HEK293 (cell line): ENCODE measurements around the gene LINC00632.

ENCODE experiments used
- CTCF ChIA-PET: fragments of 350-600 bp; formaldehyde crosslinking; extraction: SDS; loops from one replicate; lab custom pipeline; 2021; ENCODE audit warnings: antibody characterized with exemption; lab: Yijun Ruan, JAX
- POLR2A ChIA-PET: fragments of 300-600 bp; formaldehyde crosslinking; extraction: SDS; loops from one replicate; lab custom pipeline; 2020; ENCODE audit warnings: antibody characterized with exemption, inconsistent platforms; lab: Yijun Ruan, JAX
- H3K27ac ChIP-seq: fragments of 200-500 bp; sonication (Bioruptor generic); 2 replicates; pipeline ENCODE4 v1.5.1; 2014; ENCODE audit warnings: low read depth, low read length, control low read depth, inconsistent platforms; ENCODE audit errors: extremely low read depth
- H3K36me3 ChIP-seq, 2 experiments: fragments of 200-500 bp in 1 of 2; sonication (Bioruptor generic) in 1 of 2; 1 replicate in 1 of 2; 2 replicates in 1 of 2; pipeline ENCODE4 v1.5.1; 2014 to 2017; ENCODE audit warnings: inconsistent platforms in 2 of 2, low read length in 2 of 2; ENCODE audit not compliant: control insufficient read depth in 2 of 2, insufficient read depth in 1 of 2
- H3K4me1 ChIP-seq: fragments of 200-500 bp; sonication (Bioruptor generic); 2 replicates; pipeline ENCODE4 v1.5.1; 2014; ENCODE audit warnings: mild to moderate bottlenecking, low read length, inconsistent platforms; ENCODE audit not compliant: control insufficient read depth, insufficient read depth
- H3K4me3 ChIP-seq: 2 replicates; pipeline ENCODE4 v1.5.1; 2011; ENCODE audit warnings: low read depth, mild to moderate bottlenecking, control low read depth, low read length, moderate library complexity
- H3K9me3 ChIP-seq: fragments of 200-500 bp; sonication (Bioruptor generic); 2 replicates; pipeline ENCODE4 v1.5.1; 2014; ENCODE audit warnings: low read depth, low read length, inconsistent platforms; ENCODE audit not compliant: control insufficient read depth, insufficient read depth
- FEZF1 ChIP-seq: fragments of 450-650 bp; formaldehyde crosslinking; IDR thresholded peaks from 2 replicates; pipeline ENCODE4 v1.5.1; 2016; ENCODE audit warnings: missing biosample characterization, missing genetic modification characterization
- KLF8 ChIP-seq: fragments of 450-650 bp; formaldehyde crosslinking; IDR thresholded peaks from 2 replicates; pipeline ENCODE4 v1.5.1; 2016; ENCODE audit warnings: missing biosample characterization, missing genetic modification characterization
- TCF7L2 ChIP-seq: IDR thresholded peaks from 2 replicates; pipeline ENCODE4 v1.6.1; 2011; ENCODE audit warnings: low read depth, mild to moderate bottlenecking, inconsistent platforms, low read length, moderate library complexity, borderline replicate concordance
- WT1 ChIP-seq: fragments of 450-650 bp; formaldehyde crosslinking; IDR thresholded peaks from 2 replicates; pipeline ENCODE4 v1.5.1; 2016; ENCODE audit warnings: missing biosample characterization, missing genetic modification characterization
- ZFP3 ChIP-seq: fragments of 450-650 bp; formaldehyde crosslinking; IDR thresholded peaks from 2 replicates; pipeline ENCODE4 v1.5.1; 2016; ENCODE audit warnings: low read depth, missing biosample characterization, missing genetic modification characterization
- ZFP41 ChIP-seq: fragments of 450-650 bp; formaldehyde crosslinking; IDR thresholded peaks from 2 replicates; pipeline ENCODE4 v1.5.1; 2016; ENCODE audit warnings: missing biosample characterization, missing genetic modification characterization, borderline replicate concordance
- ZIC2 ChIP-seq: fragments of 450-650 bp; formaldehyde crosslinking; IDR thresholded peaks from 2 replicates; pipeline ENCODE4 v1.5.1; 2016; ENCODE audit warnings: missing biosample characterization, missing genetic modification characterization
- ZNF10 ChIP-seq: fragments of 450-650 bp; formaldehyde crosslinking; IDR thresholded peaks from 2 replicates; pipeline ENCODE4 v1.5.1; 2017; ENCODE audit warnings: missing biosample characterization, missing genetic modification characterization
- ZNF112 ChIP-seq: fragments of 450-650 bp; formaldehyde crosslinking; IDR thresholded peaks from 2 replicates; pipeline ENCODE4 v1.5.0; 2017; ENCODE audit warnings: missing biosample characterization, missing genetic modification characterization
- ZNF169 ChIP-seq: fragments of 450-650 bp; formaldehyde crosslinking; IDR thresholded peaks from 2 replicates; pipeline ENCODE4 v1.5.1; 2016; ENCODE audit warnings: missing biosample characterization, missing genetic modification characterization
- ZNF184 ChIP-seq: fragments of 450-650 bp; IDR thresholded peaks from 2 replicates; pipeline ENCODE4 v1.5.1; 2018; ENCODE audit warnings: missing biosample characterization, mild to moderate bottlenecking, missing genetic modification characterization
- ZNF23 ChIP-seq: fragments of 450-650 bp; formaldehyde crosslinking; IDR thresholded peaks from 2 replicates; pipeline ENCODE4 v1.5.1; 2016; ENCODE audit warnings: missing biosample characterization, missing genetic modification characterization, borderline replicate concordance
- ZNF24 ChIP-seq: fragments of 450-650 bp; formaldehyde crosslinking; IDR thresholded peaks from 2 replicates; pipeline ENCODE4 v1.5.1; 2016; ENCODE audit warnings: missing biosample characterization, missing genetic modification characterization
- ZNF266 ChIP-seq: fragments of 450-650 bp; formaldehyde crosslinking; IDR thresholded peaks from 2 replicates; pipeline ENCODE4 v1.5.1; 2016; ENCODE audit warnings: missing biosample characterization, missing genetic modification characterization, low read depth
- ZNF354C ChIP-seq: fragments of 450-650 bp; formaldehyde crosslinking; IDR thresholded peaks from 2 replicates; pipeline ENCODE4 v1.5.1; 2016; ENCODE audit warnings: missing biosample characterization, missing genetic modification characterization, low read depth, borderline replicate concordance
- ZNF610 ChIP-seq: fragments of 450-650 bp; formaldehyde crosslinking; IDR thresholded peaks from 2 replicates; pipeline ENCODE4 v1.5.1; 2016; ENCODE audit warnings: missing biosample characterization, missing genetic modification characterization, borderline replicate concordance
- ZNF707 ChIP-seq: fragments of 450-650 bp; formaldehyde crosslinking; IDR thresholded peaks from 2 replicates; pipeline ENCODE4 v1.5.1; 2016; ENCODE audit warnings: missing biosample characterization, missing genetic modification characterization
- ZNF747 ChIP-seq: fragments of 450-650 bp; formaldehyde crosslinking; IDR thresholded peaks from 2 replicates; pipeline ENCODE4 v1.5.1; 2016; ENCODE audit warnings: missing biosample characterization, missing genetic modification characterization
- ZSCAN23 ChIP-seq: fragments of 450-650 bp; formaldehyde crosslinking; IDR thresholded peaks from 2 replicates; pipeline ENCODE4 v1.5.1; 2016; ENCODE audit warnings: missing biosample characterization, missing genetic modification characterization
- TF ChIP-seq, protein P1 (sequence below): fragments of 450-650 bp; IDR thresholded peaks from 2 replicates; pipeline ENCODE4 v1.5.1; 2018; ENCODE audit warnings: missing biosample characterization, missing genetic modification characterization
- TF ChIP-seq, protein P2 (sequence below): fragments of 450-650 bp; formaldehyde crosslinking; conservative IDR thresholded peaks from 2 replicates; pipeline ENCODE4 v1.5.1; 2016; ENCODE audit warnings: low read depth, missing biosample characterization, missing genetic modification characterization
- TF ChIP-seq, protein P3 (sequence below): fragments of 450-650 bp; formaldehyde crosslinking; IDR thresholded peaks from 2 replicates; pipeline ENCODE4 v1.5.1; 2017; ENCODE audit warnings: missing biosample characterization, missing genetic modification characterization
- TF ChIP-seq, protein P4 (sequence below): fragments of 450-650 bp; formaldehyde crosslinking; IDR thresholded peaks from 2 replicates; pipeline ENCODE4 v1.5.1; 2016; ENCODE audit warnings: missing biosample characterization, missing genetic modification characterization
- TF ChIP-seq, protein P5 (sequence below): fragments of 450-650 bp; formaldehyde crosslinking; IDR thresholded peaks from 2 replicates; pipeline ENCODE4 v1.5.0; 2017; ENCODE audit warnings: missing biosample characterization, missing genetic modification characterization, borderline replicate concordance

The LINC00632 gene

DNA sequence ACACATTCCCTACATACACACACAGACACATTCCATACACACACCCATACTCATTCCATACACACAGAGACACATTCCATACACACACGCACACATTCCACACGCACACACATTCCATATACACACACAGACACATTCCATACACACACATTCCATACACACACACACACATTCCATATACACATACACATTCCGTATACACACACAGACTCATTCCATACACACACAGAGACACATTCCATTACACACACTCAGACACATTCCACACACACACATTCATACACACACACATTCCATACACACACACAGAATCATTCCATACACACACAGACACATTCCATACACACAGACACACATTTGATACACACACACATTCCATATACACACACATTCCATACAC is 15.2 kb downstream of the LINC00632 start (continued):
- TF ChIP-seq, protein P1, sequence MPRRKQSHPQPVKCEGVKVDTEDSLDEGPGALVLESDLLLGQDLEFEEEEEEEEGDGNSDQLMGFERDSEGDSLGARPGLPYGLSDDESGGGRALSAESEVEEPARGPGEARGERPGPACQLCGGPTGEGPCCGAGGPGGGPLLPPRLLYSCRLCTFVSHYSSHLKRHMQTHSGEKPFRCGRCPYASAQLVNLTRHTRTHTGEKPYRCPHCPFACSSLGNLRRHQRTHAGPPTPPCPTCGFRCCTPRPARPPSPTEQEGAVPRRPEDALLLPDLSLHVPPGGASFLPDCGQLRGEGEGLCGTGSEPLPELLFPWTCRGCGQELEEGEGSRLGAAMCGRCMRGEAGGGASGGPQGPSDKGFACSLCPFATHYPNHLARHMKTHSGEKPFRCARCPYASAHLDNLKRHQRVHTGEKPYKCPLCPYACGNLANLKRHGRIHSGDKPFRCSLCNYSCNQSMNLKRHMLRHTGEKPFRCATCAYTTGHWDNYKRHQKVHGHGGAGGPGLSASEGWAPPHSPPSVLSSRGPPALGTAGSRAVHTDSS (tag by site-specific recombination) = no peak
- no peak for TF ChIP-seq ZNF610 (tag by site-specific recombination)
- no peak for TF ChIP-seq ZNF266 (tag by site-specific recombination)
- no peak for TF ChIP-seq ZNF169 (tag by site-specific recombination)
- TF ChIP-seq, protein P2, sequence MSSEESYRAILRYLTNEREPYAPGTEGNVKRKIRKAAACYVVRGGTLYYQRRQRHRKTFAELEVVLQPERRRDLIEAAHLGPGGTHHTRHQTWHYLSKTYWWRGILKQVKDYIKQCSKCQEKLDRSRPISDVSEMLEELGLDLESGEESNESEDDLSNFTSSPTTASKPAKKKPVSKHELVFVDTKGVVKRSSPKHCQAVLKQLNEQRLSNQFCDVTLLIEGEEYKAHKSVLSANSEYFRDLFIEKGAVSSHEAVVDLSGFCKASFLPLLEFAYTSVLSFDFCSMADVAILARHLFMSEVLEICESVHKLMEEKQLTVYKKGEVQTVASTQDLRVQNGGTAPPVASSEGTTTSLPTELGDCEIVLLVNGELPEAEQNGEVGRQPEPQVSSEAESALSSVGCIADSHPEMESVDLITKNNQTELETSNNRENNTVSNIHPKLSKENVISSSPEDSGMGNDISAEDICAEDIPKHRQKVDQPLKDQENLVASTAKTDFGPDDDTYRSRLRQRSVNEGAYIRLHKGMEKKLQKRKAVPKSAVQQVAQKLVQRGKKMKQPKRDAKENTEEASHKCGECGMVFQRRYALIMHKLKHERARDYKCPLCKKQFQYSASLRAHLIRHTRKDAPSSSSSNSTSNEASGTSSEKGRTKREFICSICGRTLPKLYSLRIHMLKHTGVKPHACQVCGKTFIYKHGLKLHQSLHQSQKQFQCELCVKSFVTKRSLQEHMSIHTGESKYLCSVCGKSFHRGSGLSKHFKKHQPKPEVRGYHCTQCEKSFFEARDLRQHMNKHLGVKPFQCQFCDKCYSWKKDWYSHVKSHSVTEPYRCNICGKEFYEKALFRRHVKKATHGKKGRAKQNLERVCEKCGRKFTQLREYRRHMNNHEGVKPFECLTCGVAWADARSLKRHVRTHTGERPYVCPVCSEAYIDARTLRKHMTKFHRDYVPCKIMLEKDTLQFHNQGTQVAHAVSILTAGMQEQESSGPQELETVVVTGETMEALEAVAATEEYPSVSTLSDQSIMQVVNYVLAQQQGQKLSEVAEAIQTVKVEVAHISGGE = peak; percentile 18; the same call in 1 of the 2 replicates
- TF ChIP-seq ZNF354C (tag by site-specific recombination) = no peak
- TF ChIP-seq, protein P3, sequence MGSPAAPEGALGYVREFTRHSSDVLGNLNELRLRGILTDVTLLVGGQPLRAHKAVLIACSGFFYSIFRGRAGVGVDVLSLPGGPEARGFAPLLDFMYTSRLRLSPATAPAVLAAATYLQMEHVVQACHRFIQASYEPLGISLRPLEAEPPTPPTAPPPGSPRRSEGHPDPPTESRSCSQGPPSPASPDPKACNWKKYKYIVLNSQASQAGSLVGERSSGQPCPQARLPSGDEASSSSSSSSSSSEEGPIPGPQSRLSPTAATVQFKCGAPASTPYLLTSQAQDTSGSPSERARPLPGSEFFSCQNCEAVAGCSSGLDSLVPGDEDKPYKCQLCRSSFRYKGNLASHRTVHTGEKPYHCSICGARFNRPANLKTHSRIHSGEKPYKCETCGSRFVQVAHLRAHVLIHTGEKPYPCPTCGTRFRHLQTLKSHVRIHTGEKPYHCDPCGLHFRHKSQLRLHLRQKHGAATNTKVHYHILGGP = no peak
- TF ChIP-seq, protein P4, sequence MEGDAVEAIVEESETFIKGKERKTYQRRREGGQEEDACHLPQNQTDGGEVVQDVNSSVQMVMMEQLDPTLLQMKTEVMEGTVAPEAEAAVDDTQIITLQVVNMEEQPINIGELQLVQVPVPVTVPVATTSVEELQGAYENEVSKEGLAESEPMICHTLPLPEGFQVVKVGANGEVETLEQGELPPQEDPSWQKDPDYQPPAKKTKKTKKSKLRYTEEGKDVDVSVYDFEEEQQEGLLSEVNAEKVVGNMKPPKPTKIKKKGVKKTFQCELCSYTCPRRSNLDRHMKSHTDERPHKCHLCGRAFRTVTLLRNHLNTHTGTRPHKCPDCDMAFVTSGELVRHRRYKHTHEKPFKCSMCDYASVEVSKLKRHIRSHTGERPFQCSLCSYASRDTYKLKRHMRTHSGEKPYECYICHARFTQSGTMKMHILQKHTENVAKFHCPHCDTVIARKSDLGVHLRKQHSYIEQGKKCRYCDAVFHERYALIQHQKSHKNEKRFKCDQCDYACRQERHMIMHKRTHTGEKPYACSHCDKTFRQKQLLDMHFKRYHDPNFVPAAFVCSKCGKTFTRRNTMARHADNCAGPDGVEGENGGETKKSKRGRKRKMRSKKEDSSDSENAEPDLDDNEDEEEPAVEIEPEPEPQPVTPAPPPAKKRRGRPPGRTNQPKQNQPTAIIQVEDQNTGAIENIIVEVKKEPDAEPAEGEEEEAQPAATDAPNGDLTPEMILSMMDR (tag by site-specific recombination) = no peak
- no peak for TF ChIP-seq FEZF1 (tag by site-specific recombination)

DNA sequence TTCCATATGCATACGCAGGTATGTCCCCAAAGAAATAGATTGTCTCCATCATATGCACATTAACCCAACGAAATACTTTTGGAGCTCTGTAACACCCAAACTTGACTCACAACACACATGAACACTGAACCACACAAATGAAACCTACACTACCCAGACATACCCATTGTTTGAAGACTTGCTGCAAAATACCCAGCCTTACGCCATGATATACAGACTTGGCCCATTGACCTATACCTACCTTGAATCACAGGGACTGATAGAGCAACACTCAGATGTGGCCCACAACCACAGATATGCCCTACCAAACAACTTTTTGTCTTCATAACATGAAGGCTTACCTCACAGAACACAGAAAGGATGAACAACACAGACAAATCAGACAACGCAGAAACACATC is 15.9 kb downstream of the LINC00632 start:
- Histone ChIP-seq H3K36me3 (peaks cover 0 to 66% of the 10 kb centered on the region in 2 experiments; a peak in 2 of 3 replicates), H3K27ac (no peak overlapping the region), H3K4me3 (no peak overlapping the region), H3K9me3 (no peaks in the 10 kb centered on the region), H3K4me1 (no peaks in the 10 kb centered on the region)
- ChIA-PET CTCF (no interaction called here), POLR2A (no interaction called here)
- TF ChIP-seq ZNF24 (no peak), ZFP3 (tag by site-specific recombination) (no peak), KLF8 (tag by site-specific recombination) (no peak), TCF7L2 (no peak), ZIC2 (no peak), ZNF707 (tag by site-specific recombination) (no peak), ZNF10 (tag by site-specific recombination) (no peak), ZNF184 (tag by site-specific recombination) (no peak), ZNF747 (tag by site-specific recombination) (no peak), ZSCAN23 (tag by site-specific recombination) (no peak), WT1 (no peak), ZNF112 (tag by site-specific recombination) (no peak), ZNF23 (no peak), ZFP41 (no peak)
- TF ChIP-seq, protein P5, sequence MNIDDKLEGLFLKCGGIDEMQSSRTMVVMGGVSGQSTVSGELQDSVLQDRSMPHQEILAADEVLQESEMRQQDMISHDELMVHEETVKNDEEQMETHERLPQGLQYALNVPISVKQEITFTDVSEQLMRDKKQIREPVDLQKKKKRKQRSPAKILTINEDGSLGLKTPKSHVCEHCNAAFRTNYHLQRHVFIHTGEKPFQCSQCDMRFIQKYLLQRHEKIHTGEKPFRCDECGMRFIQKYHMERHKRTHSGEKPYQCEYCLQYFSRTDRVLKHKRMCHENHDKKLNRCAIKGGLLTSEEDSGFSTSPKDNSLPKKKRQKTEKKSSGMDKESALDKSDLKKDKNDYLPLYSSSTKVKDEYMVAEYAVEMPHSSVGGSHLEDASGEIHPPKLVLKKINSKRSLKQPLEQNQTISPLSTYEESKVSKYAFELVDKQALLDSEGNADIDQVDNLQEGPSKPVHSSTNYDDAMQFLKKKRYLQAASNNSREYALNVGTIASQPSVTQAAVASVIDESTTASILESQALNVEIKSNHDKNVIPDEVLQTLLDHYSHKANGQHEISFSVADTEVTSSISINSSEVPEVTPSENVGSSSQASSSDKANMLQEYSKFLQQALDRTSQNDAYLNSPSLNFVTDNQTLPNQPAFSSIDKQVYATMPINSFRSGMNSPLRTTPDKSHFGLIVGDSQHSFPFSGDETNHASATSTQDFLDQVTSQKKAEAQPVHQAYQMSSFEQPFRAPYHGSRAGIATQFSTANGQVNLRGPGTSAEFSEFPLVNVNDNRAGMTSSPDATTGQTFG = no peak
